Activated B cell treated with CpG ODN at 0.5 μM for 24 hours (primary cell): ENCODE results near the gene RERE. TPM values are rescaled to one million over a fixed set of nuclear protein-coding genes. Genes with fewer than 3 reads are reported as not detected.

Experiments
- ATAC-seq: fragments of 200-7000 bp; cut with Tn5 transposase; one replicate; pipeline ENCODE4 v1.10.0; 2021; ENCODE audit warnings: low read depth, mild to moderate bottlenecking, moderate library complexity
- CTCF ChIA-PET: fragments of 350-600 bp; sonication (Branson Sonifier 250); formaldehyde crosslinking; loops from one replicate; lab custom pipeline; 2021; ENCODE audit warnings: antibody characterized with exemption; lab: Charles Lee
- POLR2A ChIA-PET: fragments of 350-600 bp; sonication (Branson Sonifier 250); formaldehyde crosslinking; loops from one replicate; lab custom pipeline; 2021; ENCODE audit warnings: antibody characterized with exemption; lab: Charles Lee
- DNase-seq: peaks from one replicate; pipeline ENCODE4 v3.0.0; 2022
- H3K27ac Mint-ChIP-seq: one replicate; pipeline ENCODE4 v1.8.0; 2020; ENCODE audit warnings: mixed read lengths
- H3K27me3 Mint-ChIP-seq: one replicate; pipeline ENCODE4 v1.8.0; 2021; ENCODE audit warnings: mixed read lengths
- H3K36me3 Mint-ChIP-seq: one replicate; pipeline ENCODE4 v1.8.0; 2021; ENCODE audit warnings: low read depth, mixed read lengths
- H3K4me1 Mint-ChIP-seq: one replicate; pipeline ENCODE4 v1.8.0; 2021; ENCODE audit warnings: mixed read lengths
- H3K4me3 Mint-ChIP-seq: one replicate; pipeline ENCODE4 v1.8.0; 2020; ENCODE audit warnings: mild to moderate bottlenecking, mixed read lengths
- H3K9me3 Mint-ChIP-seq: one replicate; pipeline ENCODE4 v1.8.0; 2020; ENCODE audit warnings: mixed read lengths
- intact Hi-C: fragments of 100-400 bp; cut with micrococcal nuclease; formaldehyde crosslinking; loops from one replicate; pipeline ENCODE4 v1.15.1; 2024
- total RNA-seq: library from RNA; stranded (reverse); gene quantifications from 2 replicates; pipeline ENCODE4 v1.2.3, GENCODE V29; 2022
- TF ChIP-seq, protein P1 (sequence below): fragments of 200-600 bp; IDR thresholded peaks from one replicate; pipeline ENCODE4 v1.8.0; 2022; ENCODE audit warnings: antibody characterized with exemption, mild to moderate bottlenecking

The RERE gene
- total RNA-seq, 1 donor from 2014 or later: 98.8 TPM

DNA sequence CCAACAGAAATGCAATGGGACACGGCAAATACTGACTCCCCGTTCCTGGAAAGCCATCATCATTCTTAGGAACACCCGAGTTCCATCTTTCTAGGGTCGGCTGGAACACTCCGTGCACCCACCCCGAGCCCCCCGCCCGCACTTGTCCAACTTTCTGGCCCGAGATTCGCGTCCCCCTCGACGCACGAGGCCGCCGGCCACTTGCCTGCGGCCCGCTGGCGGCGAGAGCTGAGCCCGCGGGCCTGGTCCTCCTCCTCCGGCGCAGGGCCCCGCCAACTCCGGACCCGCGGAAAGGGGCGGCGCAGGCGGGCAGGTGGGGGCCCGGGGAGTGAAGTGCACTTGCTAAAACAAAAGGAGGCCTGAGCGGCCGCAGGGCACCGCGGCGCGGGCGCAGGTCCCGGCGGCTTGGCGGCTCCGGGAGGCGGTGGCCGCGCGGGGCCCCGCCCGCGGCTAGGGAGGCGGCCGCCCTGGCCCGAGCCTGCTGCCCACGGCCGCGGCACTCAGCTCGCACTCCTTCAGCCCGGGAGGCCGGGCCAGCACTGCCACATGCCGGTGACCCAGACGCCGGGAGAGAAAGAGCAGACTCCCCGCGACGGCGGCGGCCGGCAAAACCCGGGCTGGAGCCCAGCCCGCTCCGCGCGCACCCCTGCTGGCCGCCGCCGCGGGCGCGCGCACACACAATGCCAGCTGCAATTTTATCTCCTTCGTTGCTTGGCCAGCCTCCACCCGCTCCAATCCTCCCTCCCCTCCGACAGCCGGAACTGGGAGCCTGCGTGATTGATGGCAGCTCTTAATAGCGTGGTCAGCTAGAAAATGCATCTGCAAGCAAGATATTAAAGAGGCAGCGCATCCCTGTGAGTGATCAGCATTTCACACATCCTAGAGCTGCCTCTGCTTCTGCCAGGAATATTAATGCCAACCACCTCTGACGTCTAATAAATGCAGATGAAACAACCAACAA lies 114.3 kb downstream of the RERE start:
- no peaks in the 10 kb centered on the region for H3K27me3 Mint-ChIP-seq

DNA sequence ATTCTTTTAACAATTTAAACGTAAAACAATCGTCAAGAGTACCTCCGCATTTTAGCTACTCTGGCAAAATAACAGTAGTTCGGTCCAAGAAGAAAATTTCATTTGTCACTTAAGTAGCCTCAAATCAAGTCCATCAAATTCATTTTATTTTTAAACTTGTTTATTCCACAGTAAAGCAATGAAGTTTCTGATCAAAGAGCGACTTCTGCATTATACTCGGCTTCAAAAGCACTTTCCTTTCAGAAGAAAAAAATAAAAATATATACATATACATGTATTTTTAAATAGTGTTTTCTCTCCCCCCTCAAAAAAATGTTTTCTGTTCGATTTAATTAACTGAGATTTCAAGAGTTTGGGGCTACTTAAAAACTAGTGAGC lies 115.0 kb downstream of the RERE start:
- H3K4me1 Mint-ChIP-seq: peaks cover 56% of the 10 kb centered on the region
- TF ChIP-seq, protein P1, sequence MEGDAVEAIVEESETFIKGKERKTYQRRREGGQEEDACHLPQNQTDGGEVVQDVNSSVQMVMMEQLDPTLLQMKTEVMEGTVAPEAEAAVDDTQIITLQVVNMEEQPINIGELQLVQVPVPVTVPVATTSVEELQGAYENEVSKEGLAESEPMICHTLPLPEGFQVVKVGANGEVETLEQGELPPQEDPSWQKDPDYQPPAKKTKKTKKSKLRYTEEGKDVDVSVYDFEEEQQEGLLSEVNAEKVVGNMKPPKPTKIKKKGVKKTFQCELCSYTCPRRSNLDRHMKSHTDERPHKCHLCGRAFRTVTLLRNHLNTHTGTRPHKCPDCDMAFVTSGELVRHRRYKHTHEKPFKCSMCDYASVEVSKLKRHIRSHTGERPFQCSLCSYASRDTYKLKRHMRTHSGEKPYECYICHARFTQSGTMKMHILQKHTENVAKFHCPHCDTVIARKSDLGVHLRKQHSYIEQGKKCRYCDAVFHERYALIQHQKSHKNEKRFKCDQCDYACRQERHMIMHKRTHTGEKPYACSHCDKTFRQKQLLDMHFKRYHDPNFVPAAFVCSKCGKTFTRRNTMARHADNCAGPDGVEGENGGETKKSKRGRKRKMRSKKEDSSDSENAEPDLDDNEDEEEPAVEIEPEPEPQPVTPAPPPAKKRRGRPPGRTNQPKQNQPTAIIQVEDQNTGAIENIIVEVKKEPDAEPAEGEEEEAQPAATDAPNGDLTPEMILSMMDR: no peak
- ChIA-PET POLR2A (interaction anchor here (0.8 to 2.4 kb wide), 5 partner anchors 21 to 305 kb away, joined by 3 to 10 read pairs (median 3); no protein-coding TSS in a partner anchor), CTCF (interaction anchor here (1.4 to 1.5 kb wide), 2 partner anchors 14 to 131 kb away, joined by 3 to 5 read pairs; no protein-coding TSS in a partner anchor)
- DNase-seq: no peak
- ATAC-seq: no peak
- no peaks in the 10 kb centered on the region for H3K9me3 Mint-ChIP-seq
- peak overlapping the region; percentile 81 for H3K27ac Mint-ChIP-seq
- intact Hi-C loops: loop anchor here (2.0 to 5.0 kb wide), 4 partner anchors 14 to 115 kb away; partner anchors contain the start of gene RERE
- no peaks in the 10 kb centered on the region for H3K27me3 Mint-ChIP-seq
- H3K4me3 Mint-ChIP-seq: peak overlapping the region; percentile 81
- H3K36me3 Mint-ChIP-seq: no peaks in the 10 kb centered on the region

More for the DNA sequence above, 114.3 kb downstream of the RERE start:
- Mint-ChIP-seq H3K4me3 (peak overlapping the region; percentile 89), H3K27ac (peak overlapping the region; percentile 83), H3K9me3 (no peaks in the 10 kb centered on the region), H3K36me3 (no peaks in the 10 kb centered on the region), H3K4me1 (peaks cover 56% of the 10 kb centered on the region)
- ChIA-PET POLR2A (interaction anchor here (0.6 to 2.4 kb wide), 15 partner anchors 10 to 306 kb away, joined by 3 to 10 read pairs (median 4); partner anchors contain the start of gene ENO1), CTCF (interaction anchor here (0.9 to 2.5 kb wide), 6 partner anchors 13 to 294 kb away, joined by 3 to 15 read pairs (median 4); no protein-coding TSS in a partner anchor)
- DNase-seq (peak; percentile 78), ATAC-seq (peak; percentile 79)
- intact Hi-C loops: loop anchor here (1.0 to 5.0 kb wide), 6 partner anchors 9 to 276 kb away; partner anchors contain the start of gene RERE
- TF ChIP-seq, protein P1: no peak

DNA sequence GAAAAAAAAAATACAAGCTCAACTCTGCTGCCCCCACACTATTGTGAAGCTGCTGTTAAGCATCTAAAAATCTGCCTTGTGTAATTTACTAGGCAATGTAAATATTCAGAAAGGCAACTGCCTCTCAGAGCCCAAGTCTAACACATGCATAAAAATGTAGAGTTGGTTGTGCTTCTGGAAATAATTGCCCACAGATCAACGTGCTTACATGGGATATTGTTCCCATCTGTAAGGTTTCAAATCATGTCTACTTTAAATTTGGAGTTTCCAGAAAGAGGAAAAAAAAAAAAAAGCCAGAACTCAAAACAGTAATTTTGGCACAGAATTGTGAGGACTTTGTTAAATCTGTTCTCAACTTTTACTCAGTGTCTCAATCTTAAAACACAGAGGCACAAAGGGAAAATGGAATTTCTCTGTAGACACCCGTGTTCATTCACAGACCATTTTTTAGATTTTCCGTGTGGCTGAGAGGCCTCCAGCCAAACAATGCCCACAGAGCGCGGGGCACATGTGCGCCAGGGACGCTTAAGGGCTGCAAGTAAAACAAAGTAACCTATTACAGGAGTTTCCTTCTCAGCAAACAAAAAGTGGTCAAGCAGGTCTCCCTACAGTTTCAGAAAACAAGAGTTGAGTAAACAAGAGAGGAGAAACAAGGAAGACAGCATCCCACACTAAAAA lies 115.5 kb downstream of the RERE start:
- TF ChIP-seq, protein P1: no peak
- ChIA-PET POLR2A (interaction anchor here (0.7 to 2.4 kb wide), 10 partner anchors 9 to 274 kb away, joined by 3 to 8 read pairs (median 5); partner anchors contain the start of gene ENO1), CTCF (interaction anchor here (0.8 to 1.8 kb wide), 7 partner anchors 9 to 147 kb away, joined by 3 to 15 read pairs (median 3); no protein-coding TSS in a partner anchor)
- H3K9me3 Mint-ChIP-seq: no peaks in the 10 kb centered on the region
- ATAC-seq: no peak
- peak overlapping the region; percentile 81 for H3K4me3 Mint-ChIP-seq
- peak overlapping the region; percentile 81 for H3K27ac Mint-ChIP-seq
- intact Hi-C loops: loop anchor here (2.0 to 5.0 kb wide), 4 partner anchors 13 to 115 kb away; partner anchors contain the start of gene RERE
- no peak for DNase-seq
- H3K36me3 Mint-ChIP-seq: no peaks in the 10 kb centered on the region
- no peaks in the 10 kb centered on the region for H3K27me3 Mint-ChIP-seq
- peaks cover 54% of the 10 kb centered on the region for H3K4me1 Mint-ChIP-seq

DNA sequence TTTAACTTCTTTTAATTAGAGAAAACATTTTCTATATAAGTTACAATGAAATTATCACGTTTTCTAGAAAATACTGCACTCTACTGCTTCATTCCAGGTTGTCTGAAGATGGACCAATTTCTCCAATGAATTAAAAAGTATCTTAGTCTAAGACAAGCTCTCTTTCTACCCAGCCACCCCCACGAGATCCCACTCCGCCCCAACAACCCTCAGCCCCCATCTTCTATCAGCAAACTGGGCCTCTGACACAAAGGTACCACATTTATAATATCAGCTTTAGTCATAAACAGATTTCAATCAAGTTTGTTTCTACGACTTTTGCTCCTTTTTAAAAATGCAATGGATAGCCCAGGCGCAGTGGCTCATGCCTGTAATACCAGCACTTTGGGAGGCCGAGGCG lies 117.8 kb downstream of the RERE start:
- Mint-ChIP-seq H3K9me3 (no peaks in the 10 kb centered on the region), H3K27ac (peak overlapping the region; percentile 31), H3K27me3 (no peaks in the 10 kb centered on the region), H3K4me1 (peaks cover 60% of the 10 kb centered on the region), H3K36me3 (no peaks in the 10 kb centered on the region), H3K4me3 (no peak overlapping the region)
- no peak for ATAC-seq
- DNase-seq: no peak
- POLR2A ChIA-PET: no interaction called here
- TF ChIP-seq, protein P1: no peak
- intact Hi-C loops: loop anchor here (5.0 kb wide), 3 partner anchors 37 to 118 kb away; partner anchors contain the start of gene RERE
- CTCF ChIA-PET: interaction anchor here (0.7 to 1.0 kb wide), 3 partner anchors 27 to 750 kb away, joined by 3 to 4 read pairs (median 3); no protein-coding TSS in a partner anchor
